Measurements from ENCODE around the gene CAMK1.

DNA sequence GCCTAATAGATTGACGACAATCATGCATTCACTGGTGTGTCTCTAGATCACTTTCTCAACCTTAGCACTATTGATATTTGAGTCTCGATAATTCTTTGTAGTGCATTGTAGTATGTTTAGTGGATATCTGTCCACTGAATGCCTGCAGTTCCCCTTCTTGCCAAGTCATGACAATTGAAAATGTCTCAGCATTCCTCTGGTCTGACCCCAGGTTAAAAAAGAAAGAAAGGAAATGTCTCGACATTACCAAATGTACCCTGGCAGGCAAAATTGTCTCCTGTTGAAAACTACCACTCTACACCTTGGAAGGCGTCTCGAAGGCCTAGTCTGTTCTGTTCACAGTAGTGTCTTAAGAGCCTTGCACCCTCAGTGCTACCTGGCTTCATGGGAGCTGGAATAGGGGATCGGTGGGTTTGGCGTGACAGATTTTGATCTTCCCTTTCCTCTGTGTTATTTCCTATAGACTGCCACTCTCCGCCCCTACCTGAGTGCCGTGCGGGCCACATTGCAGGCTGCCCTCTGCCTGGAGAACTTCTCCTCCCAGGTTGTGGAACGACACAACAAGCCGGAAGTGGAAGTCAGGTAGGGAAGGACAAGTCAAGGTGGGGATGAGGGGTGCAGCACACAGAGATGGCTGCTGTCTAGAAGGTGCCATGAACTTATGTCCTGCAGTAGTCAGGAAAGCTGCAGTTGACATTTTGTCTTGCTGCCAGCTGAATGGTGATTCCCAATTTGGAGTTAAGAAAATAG lies 27.6 kb upstream of the CAMK1 start:
- TF ChIP-seq YY1 (IDR thresholded peaks at IDR 0.05; ENCODE audit: insufficient read depth, insufficient read length) (no peak), SUZ12 (IDR thresholded peaks at IDR 0.05; ENCODE audit: extremely low read depth, insufficient read depth, insufficient read length) (no peak), ZNF274 (IDR thresholded peaks at IDR 0.05; ENCODE audit: low read depth, low read length) (no peak)
